ENCODE measurements around the gene FOXE1.

FOXE1 gene

GRCh38 chr9:97853056-97853843 lies at the start of gene FOXE1:
Gene FOXE1 (plus strand): TSS chr9:97853226. CDS start chr9:97853915, 689 bp downstream.
- no peak for TF ChIP-seq CTCF (conservative IDR thresholded peaks at IDR 0.05)
- peak within 1 kb of the TSS; percentile 60 for H3K27ac ChIP-seq

GRCh38 chr9:97804059-97804365 lies 49.0 kb upstream of the FOXE1 start:
- no peak for TF ChIP-seq CTCF (conservative IDR thresholded peaks at IDR 0.05)
- H3K27ac ChIP-seq = peak overlapping the region; percentile 80

GRCh38 chr9:97806721-97807120 lies 46.3 kb upstream of the FOXE1 start:
- no peak for TF ChIP-seq CTCF (conservative IDR thresholded peaks at IDR 0.05)
- H3K27ac ChIP-seq = no peak overlapping the region

GRCh38 chr9:97807681-97808080 lies 45.3 kb upstream of the FOXE1 start:
- H3K27ac ChIP-seq = no peak overlapping the region
- no peak for TF ChIP-seq CTCF (conservative IDR thresholded peaks at IDR 0.05)

GRCh38 chr9:97808415-97808814 lies 44.6 kb upstream of the FOXE1 start:
- TF ChIP-seq CTCF (conservative IDR thresholded peaks at IDR 0.05) = no peak
- no peak overlapping the region for H3K27ac ChIP-seq

GRCh38 chr9:97808972-97809371 lies 44.1 kb upstream of the FOXE1 start:
- TF ChIP-seq CTCF (conservative IDR thresholded peaks at IDR 0.05) = no peak
- H3K27ac ChIP-seq = no peak overlapping the region

GRCh38 chr9:97809666-97810344 lies 43.2 kb upstream of the FOXE1 start:
- no peak for TF ChIP-seq CTCF (conservative IDR thresholded peaks at IDR 0.05)

More at GRCh38 chr9:97809666-97810344, 43.2 kb upstream of the FOXE1 start:
- H3K27ac ChIP-seq = no peak overlapping the region

Measured in VCaP (cell line).